H1 (cell line): ENCODE data around the gene C19orf38. TPM values are rescaled to one million over a fixed set of nuclear protein-coding genes. Genes with fewer than 3 reads are reported as not detected.

Experiments
- CTCF ChIA-PET: fragments of 300-600 bp; sonication (Branson Sonifier 250); formaldehyde crosslinking; loops from one replicate; lab custom pipeline; 2021; ENCODE audit not compliant: partially characterized antibody; lab: Charles Lee
- POLR2A ChIA-PET: fragments of 300-600 bp; sonication (Branson Sonifier 250); formaldehyde crosslinking; loops from one replicate; lab custom pipeline; 2021; ENCODE audit warnings: inconsistent platforms; ENCODE audit not compliant: partially characterized antibody; lab: Charles Lee
- DNase-seq, 2 experiments: peaks; one replicate each; pipeline versions ENCODE4 v3.0.0 to v3.0.0-alpha.2; 2010 to 2022; ENCODE audit warnings: low spot score in 2 of 2, low read depth in 1 of 2, mixed read lengths in 1 of 2
- FAIRE-seq: peaks from 2 replicates; lab custom pipeline; 2011; peaks lifted over from hg19 to GRCh38; lab: Jason Lieb, UNC
- H2AFZ ChIP-seq: 2 replicates; pipeline ENCODE4 v1.8.1; 2012; ENCODE audit warnings: low read length, inconsistent platforms
- H2AK5ac ChIP-seq: 2 replicates; pipeline ENCODE4 v1.6.1; 2013; ENCODE audit warnings: low read depth, low read length
- H2BK120ac ChIP-seq: replicated peaks from 2 replicates; pipeline ENCODE3; 2013; ENCODE audit warnings: low read depth, low read length, inconsistent platforms
- H2BK12ac ChIP-seq: 2 replicates; pipeline ENCODE4 v1.6.1; 2013; ENCODE audit warnings: low read depth, low read length
- H2BK15ac ChIP-seq: 2 replicates; pipeline ENCODE4 v1.6.1; 2013; ENCODE audit warnings: low read length
- H2BK20ac ChIP-seq: 2 replicates; pipeline ENCODE4 v1.6.1; 2013; ENCODE audit warnings: low read length
- H2BK5ac ChIP-seq: 2 replicates; pipeline ENCODE4 v1.6.1; 2013; ENCODE audit warnings: low read depth, low read length
- H3K14ac ChIP-seq: 2 replicates; pipeline ENCODE4 v1.6.1; 2013; ENCODE audit warnings: inconsistent platforms; ENCODE audit not compliant: insufficient read length
- H3K18ac ChIP-seq: 2 replicates; pipeline ENCODE4 v1.6.1; 2013; ENCODE audit warnings: low read length; ENCODE audit errors: extremely low read depth
- H3K23ac ChIP-seq: 2 replicates; pipeline ENCODE4 v1.6.1; 2013; ENCODE audit warnings: inconsistent platforms; ENCODE audit not compliant: insufficient read length
- H3K23me2 ChIP-seq: 2 replicates; pipeline ENCODE4 v1.6.1; 2013; ENCODE audit warnings: low read depth, low read length
- H3K27ac ChIP-seq: 2 replicates; pipeline ENCODE4 v1.6.1; 2011; ENCODE audit warnings: low read depth, low read length, inconsistent platforms
- H3K27me3 ChIP-seq, 4 experiments: replicated peaks in 1 of 4; 1 replicate in 1 of 4; 2 replicates in 3 of 4; pipeline versions ENCODE4 v1.6.1 to v1.8.1; 2011 to 2013; ENCODE audit warnings: low read length in 3 of 4, mild to moderate bottlenecking in 3 of 4, inconsistent platforms in 2 of 4, mixed read lengths in 2 of 4, moderate library complexity in 1 of 4; ENCODE audit not compliant: control insufficient read depth in 3 of 4, insufficient read depth in 3 of 4; ENCODE audit errors: extremely low read depth in 1 of 4
- H3K36me3 ChIP-seq, 4 experiments: 2 replicates each; pipeline versions ENCODE4 v1.6.1 to v1.8.1; 2011 to 2013; ENCODE audit warnings: mild to moderate bottlenecking in 4 of 4, low read length in 3 of 4, moderate library complexity in 2 of 4, control low read depth in 1 of 4, inconsistent platforms in 1 of 4; ENCODE audit not compliant: insufficient read depth in 4 of 4, control insufficient read depth in 2 of 4
- H3K4ac ChIP-seq: replicated peaks from 2 replicates; pipeline ENCODE3; 2013; ENCODE audit warnings: low read length, low read depth, mixed read lengths, inconsistent platforms; ENCODE audit not compliant: insufficient read length
- H3K4me1 ChIP-seq, 4 experiments: replicated peaks in 1 of 4; 1 replicate in 1 of 4; 2 replicates in 3 of 4; pipeline versions ENCODE4 v1.6.1 to v1.8.1; 2011 to 2013; ENCODE audit warnings: low read length in 3 of 4, inconsistent platforms in 2 of 4, mixed read lengths in 1 of 4; ENCODE audit not compliant: insufficient read depth in 4 of 4, control insufficient read depth in 3 of 4
- H3K4me2 ChIP-seq, 2 experiments: 2 replicates each; pipeline versions ENCODE4 v1.6.1 to v1.8.1; 2011 to 2013; ENCODE audit warnings: low read depth in 2 of 2, low read length in 2 of 2, control low read depth in 1 of 2, inconsistent platforms in 1 of 2, mild to moderate bottlenecking in 1 of 2; ENCODE audit not compliant: insufficient read depth in 1 of 2
- H3K4me3 ChIP-seq, 4 experiments: fragments of 200-600, 300-600 bp in 1 of 4; sonication (generic), shearing (Covaris generic), sonication (Bioruptor Twin) in 1 of 4; 2 replicates each; pipeline versions ENCODE4 v1.5.1 to v1.8.1; 2011 to 2016; ENCODE audit warnings: low read length in 4 of 4, low read depth in 3 of 4, control low read depth in 2 of 4, inconsistent platforms in 2 of 4, mild to moderate bottlenecking in 2 of 4, mixed read lengths in 1 of 4, moderate library complexity in 1 of 4; ENCODE audit not compliant: insufficient read depth in 2 of 4; ENCODE audit errors: extremely low read depth in 1 of 4
- H3K56ac ChIP-seq: replicated peaks from 2 replicates; pipeline ENCODE3; 2013; ENCODE audit warnings: low read depth, mild to moderate bottlenecking, mixed read lengths, low read length, inconsistent platforms; ENCODE audit not compliant: insufficient read length
- H3K79me1 ChIP-seq: 2 replicates; pipeline ENCODE4 v1.6.1; 2013; ENCODE audit warnings: low read depth, low read length, control low read depth
- H3K79me2 ChIP-seq, 2 experiments: 2 replicates each; pipeline versions ENCODE4 v1.6.1 to v1.8.1; 2012 to 2013; ENCODE audit warnings: low read length in 2 of 2, mild to moderate bottlenecking in 2 of 2, inconsistent platforms in 1 of 2; ENCODE audit not compliant: insufficient read depth in 2 of 2, control insufficient read depth in 1 of 2
- H3K9ac ChIP-seq, 4 experiments: replicated peaks in 1 of 4; 1 replicate in 1 of 4; 2 replicates in 3 of 4; pipeline versions ENCODE4 v1.6.1 to v1.8.1; 2011 to 2013; ENCODE audit warnings: low read depth in 3 of 4, low read length in 3 of 4, control low read depth in 2 of 4, mild to moderate bottlenecking in 2 of 4, moderate library complexity in 2 of 4, inconsistent platforms in 1 of 4; ENCODE audit errors: extremely low read depth in 1 of 4
- H3K9me3 ChIP-seq, 2 experiments: 2 replicates each; pipeline versions ENCODE4 v1.6.1 to v1.8.1; 2012 to 2013; ENCODE audit warnings: mild to moderate bottlenecking in 2 of 2, moderate library complexity in 2 of 2, control low read depth in 1 of 2, inconsistent platforms in 1 of 2, low read depth in 1 of 2, low read length in 1 of 2, mixed read lengths in 1 of 2; ENCODE audit not compliant: insufficient read depth in 2 of 2
- H4K20me1 ChIP-seq, 2 experiments: replicated peaks in 1 of 2; 2 replicates each; pipeline versions ENCODE3 to v1.8.1; 2011 to 2013; ENCODE audit warnings: inconsistent platforms in 2 of 2, low read length in 2 of 2, mild to moderate bottlenecking in 1 of 2; ENCODE audit not compliant: insufficient read depth in 2 of 2, control insufficient read depth in 1 of 2
- H4K5ac ChIP-seq: 2 replicates; pipeline ENCODE4 v1.6.1; 2013; ENCODE audit warnings: low read length, low read depth, mixed read lengths, inconsistent platforms; ENCODE audit not compliant: insufficient read length
- H4K8ac ChIP-seq: 2 replicates; pipeline ENCODE4 v1.8.0; 2013; ENCODE audit warnings: mild to moderate bottlenecking, moderate library complexity, low read length, inconsistent platforms; ENCODE audit not compliant: insufficient read depth; ENCODE audit errors: extremely low read depth
- H4K91ac ChIP-seq: replicated peaks from 2 replicates; pipeline ENCODE3; 2013; ENCODE audit warnings: low read length, mixed read lengths, inconsistent platforms; ENCODE audit not compliant: insufficient read length
- BACH1 ChIP-seq: IDR thresholded peaks from 2 replicates; pipeline ENCODE4 v1.6.1; 2012; ENCODE audit warnings: low read length, improper control_type of control experiment
- CHD2 ChIP-seq: IDR thresholded peaks from 2 replicates; pipeline ENCODE4 v1.6.1; 2012; ENCODE audit warnings: low read length, improper control_type of control experiment
- CTBP2 ChIP-seq: IDR thresholded peaks from 2 replicates; pipeline ENCODE4 v1.7.0; 2011; ENCODE audit warnings: borderline replicate concordance, mild to moderate bottlenecking, moderate library complexity, mixed read lengths, low read length; ENCODE audit not compliant: insufficient read depth, insufficient read length
- EZH2 ChIP-seq: fragments of 200-600 bp; sonication (generic); IDR thresholded peaks from 2 replicates; pipeline ENCODE4 v1.7.1; 2012; ENCODE audit warnings: low read depth, mild to moderate bottlenecking, moderate library complexity, low read length, inconsistent platforms; ENCODE audit not compliant: severe bottlenecking
- MAFK ChIP-seq: IDR thresholded peaks from 2 replicates; pipeline ENCODE4 v1.6.1; 2012; ENCODE audit warnings: low read depth, mild to moderate bottlenecking, improper control_type of control experiment, low read length
- POLR2A ChIP-seq, 2 experiments: IDR thresholded peaks; 1 replicate in 1 of 2; 2 replicates in 1 of 2; pipeline ENCODE4 v1.6.1; 2011; ENCODE audit warnings: low read depth in 2 of 2, low read length in 2 of 2, mild to moderate bottlenecking in 2 of 2; ENCODE audit errors: control extremely low read depth in 1 of 2
- POU5F1 ChIP-seq: IDR thresholded peaks from 2 replicates; pipeline ENCODE4 v1.6.1; 2011; ENCODE audit warnings: low read depth, mild to moderate bottlenecking, low read length, moderate library complexity
- SIN3A ChIP-seq, 2 experiments: IDR thresholded peaks in 1 of 2; conservative IDR thresholded peaks in 1 of 2; 2 replicates each; pipeline ENCODE4 v1.6.1; 2011 to 2012; ENCODE audit warnings: low read length in 2 of 2, improper control_type of control experiment in 1 of 2, low read depth in 1 of 2, mild to moderate bottlenecking in 1 of 2
- TCF12 ChIP-seq: IDR thresholded peaks from 2 replicates; pipeline ENCODE4 v1.6.1; 2011; ENCODE audit warnings: low read depth, mild to moderate bottlenecking, low read length
- TEAD4 ChIP-seq: IDR thresholded peaks from 2 replicates; pipeline ENCODE4 v1.6.1; 2012; ENCODE audit warnings: low read depth, low read length, inconsistent platforms, mixed read lengths
- WGBS, 2 experiments: shearing (Covaris generic) in 1 of 2; methylation state at CpG; one replicate each; pipeline versions ENCODE4 v1.1.6 to v1.1.7; 2013 to 2015; ENCODE audit warnings: low lambda C conversion rate in 2 of 2, mixed read lengths in 2 of 2, inconsistent platforms in 1 of 2, low coverage in 1 of 2, missing lambda C conversion rate in 1 of 2; ENCODE audit not compliant: insufficient replicate concordance in 2 of 2, insufficient coverage in 1 of 2, insufficient read length in 1 of 2; ENCODE audit errors: extremely low coverage in 1 of 2, missing lambda C conversion rate in 1 of 2; 5-methylcytosine and 5-hydroxymethylcytosine counted together
- polyA plus RNA-seq, 7 experiments: library from polyadenylated mRNA; depleted of rRNA in 3 of 7; stranded (reverse) in 5 of 7; unstranded in 2 of 7; fragments of >200 nt in 5 of 7; fragments of 200-250 nt in 2 of 7; gene quantifications; 1 replicate in 5 of 7; 2 replicates in 1 of 7; 4 replicates in 1 of 7; pipeline versions ENCODE4 v1.2.1 to v1.2.3, GENCODE V29; 2011 to 2013; ENCODE audit warnings: missing spikeins in 2 of 7, mixed read lengths in 2 of 7
- total RNA-seq: library from RNA; stranded (reverse); fragmentation: NEBNext Ultra II Directional; extraction: Animal tissue kit (Norgen Biotek cat#: 25700); gene quantifications from 2 replicates; pipeline ENCODE4 v1.2.1, GENCODE V29; 2021

The C19orf38 gene
- total and polyA plus RNA-seq, 2 of the 8 experiments (the other 6 are each of a cell fraction or from before 2014, with no cell fraction given) = 0.53 TPM; not detected in 1

DNA sequence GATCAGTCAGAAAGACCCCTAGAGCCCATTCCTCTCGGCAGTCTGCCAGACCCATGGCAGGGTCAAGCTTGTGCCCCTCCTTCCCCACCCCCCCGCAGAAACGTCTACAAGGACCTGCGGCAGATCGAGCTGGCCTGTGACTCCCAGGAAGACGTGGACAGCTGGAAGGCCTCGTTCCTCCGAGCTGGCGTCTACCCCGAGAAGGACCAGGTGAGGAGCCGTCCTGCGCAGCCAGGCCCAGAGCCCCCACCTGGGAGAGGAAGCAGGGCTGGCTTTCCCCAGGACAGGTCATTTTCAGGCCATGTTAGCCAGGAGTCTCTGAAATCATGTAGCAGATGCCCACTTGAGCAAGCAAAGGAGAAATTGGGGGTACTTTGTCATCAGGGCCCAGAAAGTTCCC, 24.5 kb upstream of the C19orf38 start:
- H2BK20ac ChIP-seq = no peak overlapping the region
- H3K4ac ChIP-seq = no peak overlapping the region
- no peak overlapping the region for H4K8ac ChIP-seq
- H3K4me2 ChIP-seq = no peak overlapping the region
- no peak overlapping the region for H3K56ac ChIP-seq
- no peaks in the 10 kb centered on the region for H3K79me1 ChIP-seq
- peaks cover 16 to 34% (median 30%) of the 10 kb centered on the region in 4 experiments; a peak in 5 of 8 replicates for H3K36me3 ChIP-seq
- H4K20me1 ChIP-seq = peaks cover 1 to 7% of the 10 kb centered on the region in 2 experiments
- POLR2A ChIA-PET = interaction anchor here (2.0 kb wide), 1 partner anchor 12 kb away, joined by 8 read pairs; the partner anchor contains the start of gene TMED1
- H3K9ac ChIP-seq = no peak overlapping the region
- no peak overlapping the region for H3K14ac ChIP-seq
- no peak overlapping the region for H3K27ac ChIP-seq
- no peak overlapping the region for H2BK120ac ChIP-seq
- CTCF ChIA-PET = interaction anchor here (1.4 kb wide), 1 partner anchor 41 kb away, joined by 4 read pairs; no protein-coding TSS in a partner anchor
- H3K79me2 ChIP-seq = no peaks in the 10 kb centered on the region
- H3K9me3 ChIP-seq = no peaks in the 10 kb centered on the region
- H3K23ac ChIP-seq = no peak overlapping the region
- H2AFZ ChIP-seq = no peak overlapping the region
- no peaks in the 10 kb centered on the region for H3K27me3 ChIP-seq
- no peak overlapping the region for H3K18ac ChIP-seq
- no peak for DNase-seq
- H2BK12ac ChIP-seq = no peak overlapping the region
- H2BK15ac ChIP-seq = no peak overlapping the region
- FAIRE-seq = no peak
- 95% methylated on average over 12 of the region's 12 CpGs; no CpG with 5 or more reads in 1 of the 2 experiments for WGBS, 2 experiments
- no peak overlapping the region for H2BK5ac ChIP-seq
- H4K91ac ChIP-seq = no peak overlapping the region
- H3K23me2 ChIP-seq = no peaks in the 10 kb centered on the region
- no peak overlapping the region for H4K5ac ChIP-seq
- no peak overlapping the region for H3K4me3 ChIP-seq
- no peak overlapping the region for H2AK5ac ChIP-seq
- no peaks in the 10 kb centered on the region for H3K4me1 ChIP-seq
- TF ChIP-seq TCF12 (no peak), POLR2A (IDR thresholded peaks at IDR 0.05; ENCODE audit: control extremely low read depth in 1 of 2, low read depth in 2 of 2, low read length in 2 of 2) (no peak), TEAD4 (no peak), POU5F1 (no peak), MAFK (no peak), CTBP2 (no peak), BACH1 (no peak), CHD2 (no peak), EZH2 (no peak), SIN3A (conservative IDR thresholded peaks at IDR 0.05 in 1 of 2, IDR thresholded peaks at IDR 0.05 in 1 of 2; ENCODE audit: low read depth in 1 of 2, low read length in 2 of 2) (no peak)
